K562 (cell line): Measurements from ENCODE around the gene CNGA1. TPM values are rescaled to one million over a fixed set of nuclear protein-coding genes. Genes with fewer than 3 reads are reported as not detected.

Source experiments
- ATAC-seq: fragments of 200-7000 bp; cut with Tn5 transposase; 3 replicates; pipeline ENCODE4 v1.9.1; 2020; ENCODE audit warnings: moderate library complexity
- BruUV-seq: library from RNA; stranded (reverse); fragments of 400-500 nt; replicated peaks from 2 replicates; lab custom pipeline; 2021; lab: Mats Ljungman, UMichigan
- CTCF ChIA-PET: fragments of 300-600 bp; formaldehyde crosslinking; extraction: SDS; loops from one replicate; lab custom pipeline; 2021; ENCODE audit warnings: low intra/inter-chr PET ratio; lab: Yijun Ruan, JAX
- POLR2A ChIA-PET: fragments of 300-600, 350-650 bp; sonication (Branson Sonifier 250); formaldehyde crosslinking; extraction: SDS; loops from one replicate; lab custom pipeline; 2021; ENCODE audit warnings: antibody characterized with exemption, inconsistent platforms; lab: Yijun Ruan, JAX
- DNase-seq, 4 experiments: peaks; one replicate each; pipeline versions ENCODE4 v3.0.0 to v3.0.0-alpha.2; 2011 to 2018; ENCODE audit warnings: low spot score in 3 of 4, mixed read lengths in 3 of 4; ENCODE audit errors: extremely low read depth in 1 of 4
- FAIRE-seq: peaks from 2 replicates; lab custom pipeline; 2011; peaks lifted over from hg19 to GRCh38; lab: Jason Lieb, UNC
- H2AFZ ChIP-seq: 2 replicates; pipeline ENCODE4 v1.6.0; 2011; ENCODE audit warnings: low read depth, low read length, control low read depth, inconsistent platforms
- H3K27ac ChIP-seq: fragments of 200-600 bp; 3 replicates; pipeline ENCODE4 v1.8.0; 2011; ENCODE audit warnings: low read depth, mild to moderate bottlenecking, control low read depth, inconsistent platforms, low read length, moderate library complexity, mixed read lengths; ENCODE audit errors: extremely low read depth
- H3K27me3 ChIP-seq, 2 experiments: fragments of 300-600 bp in 1 of 2; 2 replicates in 1 of 2; 3 replicates in 1 of 2; pipeline versions ENCODE4 v1.6.0 to v1.8.0; 2011; ENCODE audit warnings: inconsistent platforms in 2 of 2, low read length in 2 of 2, mild to moderate bottlenecking in 1 of 2, mixed read lengths in 1 of 2, moderate library complexity in 1 of 2; ENCODE audit not compliant: control insufficient read depth in 2 of 2, insufficient read depth in 2 of 2
- H3K36me3 ChIP-seq: fragments of 300-600 bp; 3 replicates; pipeline ENCODE4 v1.8.0; 2011; ENCODE audit warnings: mild to moderate bottlenecking, low read length, inconsistent platforms; ENCODE audit not compliant: control insufficient read depth, insufficient read depth
- H3K4me1 ChIP-seq, 2 experiments: fragments of 200-600 bp in 1 of 2; replicated peaks in 1 of 2; 2 replicates in 1 of 2; 3 replicates in 1 of 2; pipeline versions ENCODE4 v1.5.1 to v1.8.0; 2011; ENCODE audit warnings: inconsistent platforms in 2 of 2, low read length in 2 of 2, mild to moderate bottlenecking in 1 of 2, mixed read lengths in 1 of 2, moderate library complexity in 1 of 2; ENCODE audit not compliant: control insufficient read depth in 2 of 2, insufficient read depth in 2 of 2
- H3K4me2 ChIP-seq: 2 replicates; pipeline ENCODE4 v1.6.1; 2011; ENCODE audit warnings: low read length, control low read depth, inconsistent platforms, mixed read lengths; ENCODE audit not compliant: insufficient read depth
- H3K4me3 ChIP-seq: fragments of 200-600 bp; sonication (generic), shearing (Covaris generic); 2 replicates; pipeline ENCODE4 v1.5.1; 2016; ENCODE audit warnings: control low read depth, inconsistent platforms
- H3K79me2 ChIP-seq: fragments of 200-600 bp; 3 replicates; pipeline ENCODE4 v1.8.0; 2011; ENCODE audit warnings: low read length, inconsistent platforms; ENCODE audit not compliant: control insufficient read depth, insufficient read depth
- H3K9ac ChIP-seq, 2 experiments: 2 replicates each; pipeline versions ENCODE4 v1.6.0 to v1.6.1; 2011; ENCODE audit warnings: low read depth in 2 of 2, low read length in 2 of 2, control low read depth in 1 of 2, inconsistent platforms in 1 of 2, mild to moderate bottlenecking in 1 of 2, mixed read lengths in 1 of 2; ENCODE audit not compliant: insufficient read depth in 1 of 2
- H3K9me1 ChIP-seq: one replicate; pipeline ENCODE4 v1.6.0; 2011; ENCODE audit warnings: inconsistent platforms, mild to moderate bottlenecking, low read length, moderate library complexity; ENCODE audit not compliant: control insufficient read depth, insufficient read depth
- H3K9me3 ChIP-seq: replicated peaks from 2 replicates; pipeline ENCODE4 v1.5.1; 2011; ENCODE audit warnings: low read depth, low read length, inconsistent platforms; ENCODE audit not compliant: control insufficient read depth, insufficient read depth
- H4K20me1 ChIP-seq: replicated peaks from 2 replicates; pipeline ENCODE4 v1.6.1; 2011; ENCODE audit warnings: low read length, inconsistent platforms, mixed read lengths; ENCODE audit not compliant: control insufficient read depth, insufficient read depth
- CBX3 ChIP-seq, 2 experiments: IDR thresholded peaks; 1 replicate in 1 of 2; 2 replicates in 1 of 2; pipeline ENCODE4 v1.6.1; 2012; ENCODE audit warnings: inconsistent platforms in 2 of 2, low read length in 2 of 2, borderline replicate concordance in 1 of 2, control low read depth in 1 of 2
- HDAC2 ChIP-seq: fragments of 450-650 bp; IDR thresholded peaks from 2 replicates; pipeline ENCODE4 v1.6.1; 2016; ENCODE audit warnings: mild to moderate bottlenecking
- MBD2 ChIP-seq: sonication (generic); IDR thresholded peaks from 2 replicates; pipeline ENCODE4 v1.6.1; 2016; ENCODE audit warnings: low read depth, borderline replicate concordance
- MEIS2 ChIP-seq: fragments of 450-650 bp; IDR thresholded peaks from 2 replicates; pipeline ENCODE4 v1.6.1; 2014; ENCODE audit warnings: mild to moderate bottlenecking; ENCODE audit not compliant: partially characterized antibody
- NEUROD1 ChIP-seq: fragments of 150-350 bp; IDR thresholded peaks from 2 replicates; pipeline ENCODE4 v1.6.1; 2014; ENCODE audit warnings: borderline replicate concordance, low read length, low read depth; ENCODE audit not compliant: partially characterized antibody
- PTBP1 ChIP-seq: fragments of 200-400 bp; formaldehyde crosslinking; IDR thresholded peaks from 2 replicates; pipeline ENCODE4 v1.6.1; 2017; ENCODE audit warnings: low read depth, low read length
- YY1 ChIP-seq, 3 experiments: IDR thresholded peaks; 2 replicates each; pipeline ENCODE4 v1.6.1; 2011; ENCODE audit warnings: low read length in 2 of 3, mild to moderate bottlenecking in 2 of 3, moderate library complexity in 2 of 3, borderline replicate concordance in 1 of 3, control low read depth in 1 of 3, low read depth in 1 of 3; ENCODE audit not compliant: insufficient read depth in 3 of 3, insufficient replicate concordance in 2 of 3, control insufficient read depth in 1 of 3, insufficient read length in 1 of 3; ENCODE audit errors: extremely low read depth in 1 of 3
- whole genome bisulfite sequencing: fragments of 100-300 bp; shearing (Covaris generic); methylation state at CpG from one replicate; pipeline ENCODE4 v1.1.6; 2016; ENCODE audit warnings: low coverage, mixed read lengths; ENCODE audit not compliant: insufficient coverage; ENCODE audit errors: missing lambda C conversion rate; 5-methylcytosine and 5-hydroxymethylcytosine counted together
- in situ Hi-C: fragments of 300-500 bp; cut with MboI; formaldehyde crosslinking; loops from 4 replicates; pipeline ENCODE4 v1.15.0; 2018; ENCODE audit warnings: inconsistent platforms, mixed read lengths
- intact Hi-C: fragments of 100-400 bp; cut with micrococcal nuclease; formaldehyde crosslinking; loops from 2 replicates; pipeline ENCODE4 v1.14.2; 2022
- polyA plus RNA-seq, 8 experiments: library from polyadenylated mRNA; depleted of rRNA in 4 of 8; stranded (reverse) in 5 of 8; unstranded in 3 of 8; fragments of >200 nt; fragmentation: Nextera tagmentation in 2 of 8; fragmentation: Illumina TruSeq in 1 of 8; extraction: Ambion mirVana in 2 of 8; extraction: Trizol in 1 of 8; gene quantifications; 2 replicates each; pipeline versions ENCODE4 v1.2.1 to v1.2.3, GENCODE V29; 2011 to 2014; ENCODE audit warnings: inconsistent platforms in 1 of 8, missing spikeins in 1 of 8
- total RNA-seq, 7 experiments: library from RNA; depleted of rRNA in 6 of 7; stranded (reverse); fragments of >200 nt in 6 of 7; fragmentation: Illumina TruSeq in 2 of 7; extraction: Trizol in 2 of 7; gene quantifications; 2 replicates each; pipeline versions ENCODE4 v1.2.1 to v1.2.3, GENCODE V29; 2011 to 2021; ENCODE audit warnings: low replicate concordance in 1 of 7
- TF ChIP-seq, protein P1 (sequence below), 2 experiments: fragments of 450-650 bp; formaldehyde crosslinking in 1 of 2; IDR thresholded peaks; 2 replicates each; pipeline versions ENCODE4 v1.4.0 to v1.6.1; 2014 to 2020; ENCODE audit warnings: mild to moderate bottlenecking in 2 of 2, borderline replicate concordance in 1 of 2, low read depth in 1 of 2
- TF ChIP-seq, protein P2 (sequence below): IDR thresholded peaks from 2 replicates; pipeline ENCODE4 v1.6.1; 2011; ENCODE audit not compliant: insufficient read length; ENCODE audit errors: extremely low read depth

Gene CNGA1
- total and polyA plus RNA-seq, 9 of the 15 experiments (the other 6 are each of a cell fraction or from before 2014, with no cell fraction given): 0.03 to 0.29 (median 0.04) TPM; not detected in 5

- no peak for TF ChIP-seq YY1 (IDR thresholded peaks at IDR 0.05; ENCODE audit: borderline replicate concordance in 1 of 3, control insufficient read depth in 1 of 3, extremely low read depth in 1 of 3, insufficient read depth in 3 of 3, insufficient read length in 1 of 3, insufficient replicate concordance in 2 of 3, low read depth in 1 of 3, low read length in 2 of 3)
- TF ChIP-seq CBX3 (IDR thresholded peaks at IDR 0.05; ENCODE audit: borderline replicate concordance in 1 of 2, low read length in 2 of 2): peak in 1 of 2 experiments; percentile 3; a peak in 1 of 3 replicates
- TF ChIP-seq HDAC2: no peak
Observed at GRCh38 chr4:47914926-47915237, 101.6 kb downstream of the CNGA1 start (continued).

DNA sequence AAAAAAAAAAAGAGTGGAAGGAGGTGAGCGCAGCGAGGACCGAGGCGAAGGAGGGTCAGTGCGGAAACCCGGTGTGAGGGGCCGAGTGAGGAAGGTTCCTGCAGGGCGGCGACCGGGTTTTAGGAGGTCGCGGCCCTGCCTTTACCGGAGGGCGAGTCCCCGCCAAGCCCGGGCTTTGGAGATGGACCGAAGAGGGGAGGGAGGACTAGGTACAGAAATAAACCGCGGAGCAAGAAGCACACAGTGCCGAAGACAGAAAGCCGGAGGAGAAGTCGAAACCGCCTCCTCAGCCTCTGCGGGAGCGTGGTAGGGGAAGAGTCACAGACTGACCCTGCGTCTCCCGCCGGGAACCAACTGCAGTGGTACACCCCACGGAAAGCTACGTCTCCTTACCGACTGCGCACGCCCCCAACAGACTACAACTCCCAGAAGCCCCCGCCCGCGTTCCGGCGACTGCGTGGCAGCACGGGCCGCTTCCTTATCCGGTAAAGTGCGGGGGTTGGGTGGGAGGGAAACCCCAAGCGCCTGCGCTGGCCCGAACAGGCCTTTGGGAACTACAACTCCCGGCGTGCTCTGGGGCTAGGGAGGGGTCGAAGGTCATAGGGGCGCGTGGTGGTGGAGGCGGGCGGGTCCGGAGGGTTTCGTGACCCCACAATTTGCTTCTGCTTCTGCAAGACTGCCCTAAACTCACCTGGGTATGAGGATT is 102.1 kb downstream of the CNGA1 start, which contains the start of gene NFXL1:
Gene NFXL1, minus strand, starts transcription at position 364 of the 706 bp plus-strand sequence. CDS start 380 bp downstream, outside the sequence.
- ChIA-PET POLR2A (interaction anchor here (0.5 to 1.4 kb wide), 5 partner anchors 11 to 427 kb away, joined by 3 to 4 read pairs (median 4); partner anchors contain the start of gene SLAIN2), CTCF (no interaction called here)
- H3K4me1 ChIP-seq: peaks cover 11 to 17% of the 10 kb centered on the region in 2 experiments
- H3K9me3 ChIP-seq: no peaks in the 10 kb centered on the region
- no peaks in the 10 kb centered on the region for H3K9me1 ChIP-seq
- BruUV-seq: no TSS peak
- peak within 1 kb of the TSS; percentile 97 for H3K4me2 ChIP-seq
- no peaks in the 10 kb centered on the region for H3K27me3 ChIP-seq
- ATAC-seq: peak; percentile 97
- H4K20me1 ChIP-seq: no peaks in the 10 kb centered on the region
- peak; percentile 94 to 99 (median 94) for DNase-seq
- H3K79me2 ChIP-seq: peaks cover 32% of the 10 kb centered on the region
- peak within 1 kb of the TSS; percentile 100 for H2AFZ ChIP-seq
- peak within 1 kb of the TSS; percentile 89 for H3K4me3 ChIP-seq
- intact Hi-C loops: no loop called here
- in situ Hi-C loops: no loop called here
- peaks cover 25% of the 10 kb centered on the region; the same call in 2 of the 3 replicates for H3K36me3 ChIP-seq
- under 1% methylated on average over 42 of the region's 55 CpGs for WGBS
- peak within 1 kb of the TSS; percentile 85 to 95 for H3K9ac ChIP-seq
- peak within 1 kb of the TSS; percentile 87 for H3K27ac ChIP-seq
- peak; percentile 77 for FAIRE-seq
- TF ChIP-seq NEUROD1 (peak; percentile 46), MBD2 (peak; percentile 72; the same call in 1 of the 2 replicates), PTBP1 (0 out of 2 replicates have a peak, but pooled peaks have one; percentile 21), MEIS2 (no peak)
- TF ChIP-seq, protein P1, sequence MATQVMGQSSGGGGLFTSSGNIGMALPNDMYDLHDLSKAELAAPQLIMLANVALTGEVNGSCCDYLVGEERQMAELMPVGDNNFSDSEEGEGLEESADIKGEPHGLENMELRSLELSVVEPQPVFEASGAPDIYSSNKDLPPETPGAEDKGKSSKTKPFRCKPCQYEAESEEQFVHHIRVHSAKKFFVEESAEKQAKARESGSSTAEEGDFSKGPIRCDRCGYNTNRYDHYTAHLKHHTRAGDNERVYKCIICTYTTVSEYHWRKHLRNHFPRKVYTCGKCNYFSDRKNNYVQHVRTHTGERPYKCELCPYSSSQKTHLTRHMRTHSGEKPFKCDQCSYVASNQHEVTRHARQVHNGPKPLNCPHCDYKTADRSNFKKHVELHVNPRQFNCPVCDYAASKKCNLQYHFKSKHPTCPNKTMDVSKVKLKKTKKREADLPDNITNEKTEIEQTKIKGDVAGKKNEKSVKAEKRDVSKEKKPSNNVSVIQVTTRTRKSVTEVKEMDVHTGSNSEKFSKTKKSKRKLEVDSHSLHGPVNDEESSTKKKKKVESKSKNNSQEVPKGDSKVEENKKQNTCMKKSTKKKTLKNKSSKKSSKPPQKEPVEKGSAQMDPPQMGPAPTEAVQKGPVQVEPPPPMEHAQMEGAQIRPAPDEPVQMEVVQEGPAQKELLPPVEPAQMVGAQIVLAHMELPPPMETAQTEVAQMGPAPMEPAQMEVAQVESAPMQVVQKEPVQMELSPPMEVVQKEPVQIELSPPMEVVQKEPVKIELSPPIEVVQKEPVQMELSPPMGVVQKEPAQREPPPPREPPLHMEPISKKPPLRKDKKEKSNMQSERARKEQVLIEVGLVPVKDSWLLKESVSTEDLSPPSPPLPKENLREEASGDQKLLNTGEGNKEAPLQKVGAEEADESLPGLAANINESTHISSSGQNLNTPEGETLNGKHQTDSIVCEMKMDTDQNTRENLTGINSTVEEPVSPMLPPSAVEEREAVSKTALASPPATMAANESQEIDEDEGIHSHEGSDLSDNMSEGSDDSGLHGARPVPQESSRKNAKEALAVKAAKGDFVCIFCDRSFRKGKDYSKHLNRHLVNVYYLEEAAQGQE (IDR thresholded peaks at IDR 0.05; ENCODE audit: borderline replicate concordance): no peak
- TF ChIP-seq, protein P1 (CRISPR knock-in tag; IDR thresholded peaks at IDR 0.05; ENCODE audit: low read depth): 0 out of 2 replicates have a peak, but pooled peaks have one; percentile 20
- TF ChIP-seq, protein P2, sequence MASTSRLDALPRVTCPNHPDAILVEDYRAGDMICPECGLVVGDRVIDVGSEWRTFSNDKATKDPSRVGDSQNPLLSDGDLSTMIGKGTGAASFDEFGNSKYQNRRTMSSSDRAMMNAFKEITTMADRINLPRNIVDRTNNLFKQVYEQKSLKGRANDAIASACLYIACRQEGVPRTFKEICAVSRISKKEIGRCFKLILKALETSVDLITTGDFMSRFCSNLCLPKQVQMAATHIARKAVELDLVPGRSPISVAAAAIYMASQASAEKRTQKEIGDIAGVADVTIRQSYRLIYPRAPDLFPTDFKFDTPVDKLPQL: no peak
